H9 (cell line): Measurements from ENCODE around the gene TBC1D10B. TPM values are rescaled to one million over a fixed set of nuclear protein-coding genes. Genes with fewer than 3 reads are reported as not detected.

Experiments used
- DNase-seq: peaks from one replicate; pipeline ENCODE4 v3.0.0-alpha.2; 2017
- H2AFZ ChIP-seq: one replicate; pipeline ENCODE4 v1.6.1; 2013; ENCODE audit warnings: mild to moderate bottlenecking, low read length, control low read depth, moderate library complexity
- H2AK5ac ChIP-seq: 2 replicates; pipeline ENCODE4 v1.6.1; 2013; ENCODE audit warnings: low read length, control low read depth, mixed read lengths; ENCODE audit not compliant: insufficient read length
- H2BK120ac ChIP-seq: one replicate; pipeline ENCODE4 v1.6.1; 2013; ENCODE audit warnings: low read depth, mild to moderate bottlenecking, low read length, control low read depth, inconsistent platforms; ENCODE audit not compliant: poor library complexity, severe bottlenecking
- H2BK12ac ChIP-seq: 2 replicates; pipeline ENCODE4 v1.6.1; 2013; ENCODE audit warnings: low read length, control low read depth, mixed read lengths, low read depth; ENCODE audit not compliant: insufficient read length
- H2BK15ac ChIP-seq: 2 replicates; pipeline ENCODE4 v1.6.1; 2013; ENCODE audit warnings: low read depth, low read length, control low read depth
- H2BK20ac ChIP-seq: one replicate; pipeline ENCODE4 v1.6.1; 2013; ENCODE audit warnings: low read depth, mild to moderate bottlenecking, low read length, control low read depth, inconsistent platforms; ENCODE audit not compliant: poor library complexity, severe bottlenecking
- H2BK5ac ChIP-seq: 2 replicates; pipeline ENCODE4 v1.6.1; 2013; ENCODE audit warnings: low read length, control low read depth, mixed read lengths; ENCODE audit not compliant: insufficient read length
- H3K14ac ChIP-seq: 2 replicates; pipeline ENCODE4 v1.6.1; 2013; ENCODE audit warnings: low read length, control low read depth; ENCODE audit not compliant: insufficient read depth
- H3K18ac ChIP-seq: 2 replicates; pipeline ENCODE4 v1.6.1; 2013; ENCODE audit warnings: low read depth, mild to moderate bottlenecking, mixed read lengths, low read length, control low read depth; ENCODE audit not compliant: insufficient read length
- H3K23ac ChIP-seq: 2 replicates; pipeline ENCODE4 v1.6.1; 2013; ENCODE audit warnings: low read length, control low read depth, mixed read lengths, low read depth; ENCODE audit not compliant: insufficient read length
- H3K23me2 ChIP-seq: 2 replicates; pipeline ENCODE4 v1.6.1; 2013; ENCODE audit warnings: low read depth, mild to moderate bottlenecking, mixed read lengths, low read length, control low read depth; ENCODE audit not compliant: insufficient read length, poor library complexity, severe bottlenecking
- H3K27ac ChIP-seq: 2 replicates; pipeline ENCODE4 v1.5.1; 2013; ENCODE audit warnings: low read length, control low read depth, mixed read lengths, low read depth; ENCODE audit not compliant: insufficient read length
- H3K27me3 ChIP-seq: 2 replicates; pipeline ENCODE4 v1.6.1; 2013; ENCODE audit warnings: low read length, control low read depth, inconsistent platforms; ENCODE audit not compliant: insufficient read depth
- H3K4ac ChIP-seq: 2 replicates; pipeline ENCODE4 v1.6.1; 2013; ENCODE audit warnings: low read depth, mild to moderate bottlenecking, control low read depth, inconsistent platforms, low read length, moderate library complexity
- H3K4me1 ChIP-seq: 2 replicates; pipeline ENCODE4 v1.6.1; 2013; ENCODE audit warnings: low read length, control low read depth, inconsistent platforms; ENCODE audit not compliant: insufficient read depth
- H3K4me2 ChIP-seq: 2 replicates; pipeline ENCODE4 v1.6.1; 2013; ENCODE audit warnings: low read length, control low read depth, mixed read lengths; ENCODE audit not compliant: insufficient read length, insufficient read depth
- H3K56ac ChIP-seq: 2 replicates; pipeline ENCODE4 v1.6.1; 2013; ENCODE audit warnings: low read depth, mild to moderate bottlenecking, mixed read lengths, low read length, control low read depth; ENCODE audit not compliant: insufficient read length
- H3K79me1 ChIP-seq: 2 replicates; pipeline ENCODE4 v1.6.1; 2013; ENCODE audit warnings: low read depth, mild to moderate bottlenecking, moderate library complexity, low read length, control low read depth, inconsistent platforms; ENCODE audit not compliant: insufficient read depth, poor library complexity, severe bottlenecking
- H3K79me2 ChIP-seq: 2 replicates; pipeline ENCODE4 v1.6.1; 2013; ENCODE audit warnings: low read length, control low read depth, inconsistent platforms; ENCODE audit not compliant: insufficient read depth
- H3K9ac ChIP-seq: 2 replicates; pipeline ENCODE4 v1.6.1; 2013; ENCODE audit warnings: low read length, control low read depth, mixed read lengths; ENCODE audit not compliant: insufficient read length; ENCODE audit errors: extremely low read depth
- H3K9me3 ChIP-seq: one replicate; pipeline ENCODE4 v1.6.1; 2013; ENCODE audit warnings: low read depth, low read length, inconsistent platforms; ENCODE audit not compliant: control insufficient read depth
- H3T11ph ChIP-seq: one replicate; pipeline ENCODE4 v1.6.1; 2013; ENCODE audit warnings: mild to moderate bottlenecking, low read length, control low read depth, inconsistent platforms
- H4K20me1 ChIP-seq: one replicate; pipeline ENCODE4 v1.6.1; 2013; ENCODE audit not compliant: control insufficient read depth, insufficient read length, insufficient read depth
- H4K5ac ChIP-seq: 2 replicates; pipeline ENCODE4 v1.6.1; 2013; ENCODE audit warnings: low read depth, mild to moderate bottlenecking, mixed read lengths, low read length, control low read depth; ENCODE audit not compliant: insufficient read length
- H4K8ac ChIP-seq: replicated peaks from 2 replicates; pipeline ENCODE4 v1.6.1; 2013; ENCODE audit warnings: low read length, control low read depth, mixed read lengths, low read depth; ENCODE audit not compliant: insufficient read length
- H4K91ac ChIP-seq: 2 replicates; pipeline ENCODE4 v1.6.1; 2013; ENCODE audit warnings: low read depth, mild to moderate bottlenecking, moderate library complexity, mixed read lengths, low read length, control low read depth; ENCODE audit not compliant: insufficient read length
- H3K27ac Mint-ChIP-seq, 3 experiments: 2 replicates in 2 of 3; 3 replicates in 1 of 3; pipeline ENCODE4 v1.8.0; 2020 to 2021; ENCODE audit warnings: mixed read lengths in 3 of 3, mild to moderate bottlenecking in 1 of 3, moderate library complexity in 1 of 3
- H3K27me3 Mint-ChIP-seq: 2 replicates; pipeline ENCODE4 v1.8.0; 2021; ENCODE audit warnings: low read depth, mild to moderate bottlenecking, moderate library complexity, mixed read lengths
- H3K36me3 Mint-ChIP-seq, 3 experiments: 2 replicates in 2 of 3; 3 replicates in 1 of 3; pipeline ENCODE4 v1.8.0; 2020 to 2021; ENCODE audit warnings: low read depth in 3 of 3, mixed read lengths in 3 of 3; ENCODE audit not compliant: insufficient read depth in 1 of 3
- H3K4me1 Mint-ChIP-seq, 2 experiments: 2 replicates each; pipeline ENCODE4 v1.8.0; 2020; ENCODE audit warnings: mixed read lengths in 2 of 2
- H3K4me3 Mint-ChIP-seq, 2 experiments: 2 replicates in 1 of 2; 3 replicates in 1 of 2; pipeline ENCODE4 v1.8.0; 2020 to 2021; ENCODE audit warnings: mild to moderate bottlenecking in 2 of 2, mixed read lengths in 2 of 2, moderate library complexity in 1 of 2
- H3K9me3 Mint-ChIP-seq, 2 experiments: 2 replicates in 1 of 2; 3 replicates in 1 of 2; pipeline ENCODE4 v1.8.0; 2020; ENCODE audit warnings: mild to moderate bottlenecking in 2 of 2, mixed read lengths in 2 of 2, moderate library complexity in 1 of 2
- CTCF ChIP-seq: fragments of 200-600 bp; sonication (generic); conservative IDR thresholded peaks from 3 replicates; pipeline ENCODE4 v1.8.0; 2021; ENCODE audit warnings: antibody characterized with exemption, mild to moderate bottlenecking
- WGBS: extraction: QIAGEN DNeasy Blood & Tissue Kit; methylation state at CpG from one replicate; pipeline ENCODE4 v1.1.7; 2013; ENCODE audit warnings: missing lambda C conversion rate, low lambda C conversion rate, mixed read lengths; ENCODE audit not compliant: insufficient read length; ENCODE audit errors: extremely low coverage; 5-methylcytosine and 5-hydroxymethylcytosine counted together
- total RNA-seq: library from RNA; stranded (reverse); gene quantifications from 2 replicates; pipeline ENCODE4 v1.2.1, GENCODE V29; 2021

The TBC1D10B gene
- total RNA-seq, 1 experiment from 2014 or later: 25.6 TPM

GRCh38 chr16:30418350-30419181 lies 48.3 kb upstream of the TBC1D10B start:
- Histone ChIP-seq H2AK5ac (no peak overlapping the region), H3K4me2 (peak overlapping the region; percentile 60), H2BK12ac (no peak overlapping the region), H2BK15ac (no peak overlapping the region), H4K8ac (no peak overlapping the region), H3K4me1 (no peaks in the 10 kb centered on the region), H3K56ac (no peak overlapping the region), H4K5ac (no peak overlapping the region), H3K79me1 (no peaks in the 10 kb centered on the region), H3K4ac (no peak overlapping the region), H3K18ac (no peak overlapping the region), H3K9ac (no peak overlapping the region), H3K23ac (no peak overlapping the region), H3K27me3 (no peaks in the 10 kb centered on the region), H2BK5ac (no peak overlapping the region), H3K23me2 (peaks cover 8% of the 10 kb centered on the region), H3K79me2 (no peaks in the 10 kb centered on the region), H2BK20ac (no peak overlapping the region), H4K91ac (no peak overlapping the region), H4K20me1 (no peaks in the 10 kb centered on the region), H3K27ac (no peak overlapping the region), H3T11ph (no peak overlapping the region), H2AFZ (no peak overlapping the region), H3K9me3 (no peaks in the 10 kb centered on the region), H2BK120ac (no peak overlapping the region), H3K14ac (no peak overlapping the region)
- H3K27ac Mint-ChIP-seq: peak overlapping the region in 1 of 3 experiments; percentile 53; a peak in 1 of 7 replicates
- no peak for DNase-seq
- peak overlapping the region; percentile 49 to 75 for H3K4me3 Mint-ChIP-seq
- TF ChIP-seq CTCF: no peak
- peaks cover 24 to 50% (median 47%) of the 10 kb centered on the region in 3 experiments; a peak in 6 of 7 replicates for H3K36me3 Mint-ChIP-seq
- WGBS: no CpG with 5 or more reads among the region's 31 CpGs
- no peaks in the 10 kb centered on the region; the same call in none of the 2 replicates for H3K27me3 Mint-ChIP-seq
- peaks cover 7 to 12% of the 10 kb centered on the region in 2 experiments for H3K4me1 Mint-ChIP-seq
- H3K9me3 Mint-ChIP-seq: no peaks in the 10 kb centered on the region; a peak in 1 of 5 replicates
